ENCODE results near the gene VEPH1.

VEPH1 gene

GRCh38 chr3:157242836-157243235 lies 260.4 kb downstream of the VEPH1 start:
- Histone ChIP-seq H3K4me3 (ENCODE audit: control insufficient read depth in 1 of 7, extremely low read depth in 1 of 7, insufficient read depth in 4 of 7, low read depth in 2 of 7, low read length in 6 of 7) (no peak overlapping the region), H3K36me3 (ENCODE audit: control insufficient read depth in 4 of 4, insufficient read depth in 4 of 4, low read length in 3 of 4) (no peaks in the 10 kb centered on the region), H3K4me1 (ENCODE audit: control extremely low read depth in 1 of 4, control insufficient read depth in 4 of 4, insufficient read depth in 4 of 4, low read length in 3 of 4) (peaks cover 0 to 8% (median 6%) of the 10 kb centered on the region in 4 experiments), H3K27ac (ENCODE audit: insufficient read depth in 1 of 2, low read depth in 1 of 2, low read length in 2 of 2, poor library complexity in 1 of 2, severe bottlenecking in 2 of 2) (no peak overlapping the region), H3K27me3 (replicated peaks in 2 of 5; ENCODE audit: control insufficient read depth in 4 of 5, insufficient read depth in 5 of 5, low read length in 4 of 5) (no peaks in the 10 kb centered on the region), H3K9me3 (ENCODE audit: control extremely low read depth in 1 of 5, control insufficient read depth in 4 of 5, insufficient read depth in 2 of 5, low read depth in 1 of 5, low read length in 4 of 5) (no peaks in the 10 kb centered on the region)
- POLR2A ChIA-PET = no interaction called here
- CTCF ChIA-PET = no interaction called here
- WGBS (ENCODE audit: insufficient coverage) = no CpG with 5 or more reads among the region's 1 CpG
- DNase-seq = no peak

- Histone ChIP-seq H3K4me1 (ENCODE audit: control extremely low read depth in 1 of 4, control insufficient read depth in 4 of 4, insufficient read depth in 4 of 4, low read length in 3 of 4) (no peaks in the 10 kb centered on the region), H3K9me3 (ENCODE audit: control extremely low read depth in 1 of 5, control insufficient read depth in 4 of 5, insufficient read depth in 2 of 5, low read depth in 1 of 5, low read length in 4 of 5) (no peaks in the 10 kb centered on the region), H3K4me3 (ENCODE audit: control insufficient read depth in 1 of 7, extremely low read depth in 1 of 7, insufficient read depth in 4 of 7, low read depth in 2 of 7, low read length in 6 of 7) (no peak overlapping the region), H3K27ac (ENCODE audit: insufficient read depth in 1 of 2, low read depth in 1 of 2, low read length in 2 of 2, poor library complexity in 1 of 2, severe bottlenecking in 2 of 2) (no peak overlapping the region), H3K27me3 (replicated peaks in 2 of 5; ENCODE audit: control insufficient read depth in 4 of 5, insufficient read depth in 5 of 5, low read length in 4 of 5) (no peaks in the 10 kb centered on the region), H3K36me3 (ENCODE audit: control insufficient read depth in 4 of 4, insufficient read depth in 4 of 4, low read length in 3 of 4) (no peaks in the 10 kb centered on the region)
- WGBS (ENCODE audit: insufficient coverage) = 100% methylated on average over 3 of the region's 4 CpGs
- ChIA-PET POLR2A (no interaction called here), CTCF (no interaction called here)
- no peak for DNase-seq
Observed at GRCh38 chr3:157241599-157241998, 261.6 kb downstream of the VEPH1 start.

GRCh38 chr3:157240408-157240807 lies 262.8 kb downstream of the VEPH1 start:
- H3K9me3 ChIP-seq (ENCODE audit: control extremely low read depth in 1 of 5, control insufficient read depth in 4 of 5, insufficient read depth in 2 of 5, low read depth in 1 of 5, low read length in 4 of 5) = no peaks in the 10 kb centered on the region
- no peak for DNase-seq
- no peaks in the 10 kb centered on the region for H3K4me1 ChIP-seq (ENCODE audit: control extremely low read depth in 1 of 4, control insufficient read depth in 4 of 4, insufficient read depth in 4 of 4, low read length in 3 of 4)
- no peaks in the 10 kb centered on the region for H3K36me3 ChIP-seq (ENCODE audit: control insufficient read depth in 4 of 4, insufficient read depth in 4 of 4, low read length in 3 of 4)
- CTCF ChIA-PET = interaction anchor here (1.3 to 1.4 kb wide), 2 partner anchors 10 to 24 kb away, joined by 3 read pairs; no protein-coding TSS in a partner anchor
- no peak overlapping the region for H3K4me3 ChIP-seq (ENCODE audit: control insufficient read depth in 1 of 7, extremely low read depth in 1 of 7, insufficient read depth in 4 of 7, low read depth in 2 of 7, low read length in 6 of 7)
- WGBS (ENCODE audit: insufficient coverage) = no CpG with 5 or more reads among the region's 1 CpG
- POLR2A ChIA-PET = no interaction called here
- no peaks in the 10 kb centered on the region for H3K27me3 ChIP-seq (replicated peaks in 2 of 5; ENCODE audit: control insufficient read depth in 4 of 5, insufficient read depth in 5 of 5, low read length in 4 of 5)
- H3K27ac ChIP-seq (ENCODE audit: insufficient read depth in 1 of 2, low read depth in 1 of 2, low read length in 2 of 2, poor library complexity in 1 of 2, severe bottlenecking in 2 of 2) = no peak overlapping the region

GRCh38 chr3:157239082-157239704 lies 264.0 kb downstream of the VEPH1 start:
- no peaks in the 10 kb centered on the region for H3K4me1 ChIP-seq (ENCODE audit: control extremely low read depth in 1 of 4, control insufficient read depth in 4 of 4, insufficient read depth in 4 of 4, low read length in 3 of 4)
- ChIA-PET CTCF (interaction anchor here (1.3 to 1.4 kb wide), 2 partner anchors 9 to 23 kb away, joined by 3 read pairs; no protein-coding TSS in a partner anchor), POLR2A (no interaction called here)
- H3K27ac ChIP-seq (ENCODE audit: insufficient read depth in 1 of 2, low read depth in 1 of 2, low read length in 2 of 2, poor library complexity in 1 of 2, severe bottlenecking in 2 of 2) = no peak overlapping the region
- H3K36me3 ChIP-seq (ENCODE audit: control insufficient read depth in 4 of 4, insufficient read depth in 4 of 4, low read length in 3 of 4) = no peaks in the 10 kb centered on the region
- H3K9me3 ChIP-seq (ENCODE audit: control extremely low read depth in 1 of 5, control insufficient read depth in 4 of 5, insufficient read depth in 2 of 5, low read depth in 1 of 5, low read length in 4 of 5) = no peaks in the 10 kb centered on the region
- DNase-seq = peak; percentile 28 to 72 (median 64)
- no peak overlapping the region for H3K4me3 ChIP-seq (ENCODE audit: control insufficient read depth in 1 of 7, extremely low read depth in 1 of 7, insufficient read depth in 4 of 7, low read depth in 2 of 7, low read length in 6 of 7)
- H3K27me3 ChIP-seq (replicated peaks in 2 of 5; ENCODE audit: control insufficient read depth in 4 of 5, insufficient read depth in 5 of 5, low read length in 4 of 5) = no peaks in the 10 kb centered on the region
- 74% methylated on average over 2 of the region's 5 CpGs for WGBS (ENCODE audit: insufficient coverage)

- Histone ChIP-seq H3K4me3 (ENCODE audit: control insufficient read depth in 1 of 7, extremely low read depth in 1 of 7, insufficient read depth in 4 of 7, low read depth in 2 of 7, low read length in 6 of 7) (no peak overlapping the region), H3K27me3 (replicated peaks in 2 of 5; ENCODE audit: control insufficient read depth in 4 of 5, insufficient read depth in 5 of 5, low read length in 4 of 5) (no peaks in the 10 kb centered on the region), H3K4me1 (ENCODE audit: control extremely low read depth in 1 of 4, control insufficient read depth in 4 of 4, insufficient read depth in 4 of 4, low read length in 3 of 4) (no peaks in the 10 kb centered on the region), H3K9me3 (ENCODE audit: control extremely low read depth in 1 of 5, control insufficient read depth in 4 of 5, insufficient read depth in 2 of 5, low read depth in 1 of 5, low read length in 4 of 5) (no peaks in the 10 kb centered on the region), H3K36me3 (ENCODE audit: control insufficient read depth in 4 of 4, insufficient read depth in 4 of 4, low read length in 3 of 4) (no peaks in the 10 kb centered on the region), H3K27ac (ENCODE audit: insufficient read depth in 1 of 2, low read depth in 1 of 2, low read length in 2 of 2, poor library complexity in 1 of 2, severe bottlenecking in 2 of 2) (no peak overlapping the region)
- no CpG with 5 or more reads among the region's 1 CpG for WGBS (ENCODE audit: insufficient coverage)
- no peak for DNase-seq
- ChIA-PET POLR2A (interaction anchor here (0.6 kb wide), 1 partner anchor 199 kb away, joined by 7 read pairs; no protein-coding TSS in a partner anchor), CTCF (interaction anchor here (1.5 to 2.2 kb wide), 2 partner anchors 14 to 34 kb away, joined by 5 to 7 read pairs; no protein-coding TSS in a partner anchor)
Observed at GRCh38 chr3:157238457-157238856, 264.8 kb downstream of the VEPH1 start.

GRCh38 chr3:157237886-157238285 lies 265.3 kb downstream of the VEPH1 start:
- H3K27me3 ChIP-seq (replicated peaks in 2 of 5; ENCODE audit: control insufficient read depth in 4 of 5, insufficient read depth in 5 of 5, low read length in 4 of 5) = no peaks in the 10 kb centered on the region
- H3K4me3 ChIP-seq (ENCODE audit: control insufficient read depth in 1 of 7, extremely low read depth in 1 of 7, insufficient read depth in 4 of 7, low read depth in 2 of 7, low read length in 6 of 7) = no peak overlapping the region
- WGBS (ENCODE audit: insufficient coverage) = 100% methylated on average over 2 of the region's 3 CpGs
- no peaks in the 10 kb centered on the region for H3K9me3 ChIP-seq (ENCODE audit: control extremely low read depth in 1 of 5, control insufficient read depth in 4 of 5, insufficient read depth in 2 of 5, low read depth in 1 of 5, low read length in 4 of 5)
- no peaks in the 10 kb centered on the region for H3K4me1 ChIP-seq (ENCODE audit: control extremely low read depth in 1 of 4, control insufficient read depth in 4 of 4, insufficient read depth in 4 of 4, low read length in 3 of 4)
- no peak overlapping the region for H3K27ac ChIP-seq (ENCODE audit: insufficient read depth in 1 of 2, low read depth in 1 of 2, low read length in 2 of 2, poor library complexity in 1 of 2, severe bottlenecking in 2 of 2)
- H3K36me3 ChIP-seq (ENCODE audit: control insufficient read depth in 4 of 4, insufficient read depth in 4 of 4, low read length in 3 of 4) = no peaks in the 10 kb centered on the region
- POLR2A ChIA-PET = interaction anchor here (0.6 kb wide), 1 partner anchor 200 kb away, joined by 7 read pairs; no protein-coding TSS in a partner anchor
- DNase-seq = no peak
- CTCF ChIA-PET = interaction anchor here (1.0 to 2.2 kb wide), 4 partner anchors 13 to 33 kb away, joined by 3 to 7 read pairs (median 4); no protein-coding TSS in a partner anchor

GRCh38 chr3:157235291-157235690 lies 267.9 kb downstream of the VEPH1 start:
- Histone ChIP-seq H3K4me1 (ENCODE audit: control extremely low read depth in 1 of 4, control insufficient read depth in 4 of 4, insufficient read depth in 4 of 4, low read length in 3 of 4) (no peaks in the 10 kb centered on the region), H3K4me3 (ENCODE audit: control insufficient read depth in 1 of 7, extremely low read depth in 1 of 7, insufficient read depth in 4 of 7, low read depth in 2 of 7, low read length in 6 of 7) (no peak overlapping the region), H3K36me3 (ENCODE audit: control insufficient read depth in 4 of 4, insufficient read depth in 4 of 4, low read length in 3 of 4) (no peaks in the 10 kb centered on the region), H3K27me3 (replicated peaks in 2 of 5; ENCODE audit: control insufficient read depth in 4 of 5, insufficient read depth in 5 of 5, low read length in 4 of 5) (no peaks in the 10 kb centered on the region), H3K27ac (ENCODE audit: insufficient read depth in 1 of 2, low read depth in 1 of 2, low read length in 2 of 2, poor library complexity in 1 of 2, severe bottlenecking in 2 of 2) (no peak overlapping the region), H3K9me3 (ENCODE audit: control extremely low read depth in 1 of 5, control insufficient read depth in 4 of 5, insufficient read depth in 2 of 5, low read depth in 1 of 5, low read length in 4 of 5) (no peaks in the 10 kb centered on the region)
- ChIA-PET POLR2A (no interaction called here), CTCF (interaction anchor here (1.0 kb wide), 1 partner anchor 10 kb away, joined by 3 read pairs; no protein-coding TSS in a partner anchor)
- DNase-seq = no peak
- WGBS (ENCODE audit: insufficient coverage) = 90% methylated on average over 1 of the region's 2 CpGs
